ES-I3 (cell line): Measurements from ENCODE around the gene CMTM4.
"Not testable (repeated sequence)": the region's sequence is repeated elsewhere in the genome, so short reads cannot be mapped to it uniquely, and the experiment has no call there.

ENCODE experiments used
- H3K36me3 ChIP-seq: 2 replicates; pipeline ENCODE4 v1.6.1; 2013; ENCODE audit warnings: mild to moderate bottlenecking, low read length, control low read depth, moderate library complexity; ENCODE audit not compliant: insufficient read depth
- H3K4me1 ChIP-seq: 2 replicates; pipeline ENCODE4 v1.6.1; 2013; ENCODE audit warnings: mild to moderate bottlenecking, control low read depth, low read length; ENCODE audit not compliant: insufficient read depth
- H3K9ac ChIP-seq: 2 replicates; pipeline ENCODE4 v1.6.1; 2013; ENCODE audit warnings: low read depth, mild to moderate bottlenecking, low read length, moderate library complexity
- H3K9me3 ChIP-seq: 2 replicates; pipeline ENCODE4 v1.6.1; 2013; ENCODE audit warnings: mild to moderate bottlenecking, low read length, moderate library complexity; ENCODE audit not compliant: control insufficient read depth, insufficient read depth

Gene CMTM4

DNA sequence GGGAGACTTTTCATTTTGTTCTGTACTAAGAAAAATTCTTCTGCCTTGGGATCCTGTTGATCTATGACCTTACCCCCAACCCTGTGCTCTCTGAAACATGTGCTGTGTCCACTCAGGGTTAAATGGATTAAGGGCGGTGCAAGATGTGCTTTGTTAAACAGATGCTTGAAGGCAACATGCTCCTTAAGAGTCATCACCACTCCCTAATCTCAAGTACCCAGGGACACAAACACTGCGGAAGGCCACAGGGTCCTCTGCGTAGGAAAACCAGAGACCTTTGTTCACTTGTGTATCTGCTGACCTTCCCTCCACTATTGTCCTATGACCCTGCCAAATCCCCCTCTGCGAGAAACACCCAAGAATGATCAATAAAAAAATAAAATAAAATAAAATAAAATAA is 65.0 kb downstream of the CMTM4 start:
- not testable (repeated sequence) for H3K9ac ChIP-seq, H3K9me3 ChIP-seq, H3K4me1 ChIP-seq, H3K36me3 ChIP-seq

DNA sequence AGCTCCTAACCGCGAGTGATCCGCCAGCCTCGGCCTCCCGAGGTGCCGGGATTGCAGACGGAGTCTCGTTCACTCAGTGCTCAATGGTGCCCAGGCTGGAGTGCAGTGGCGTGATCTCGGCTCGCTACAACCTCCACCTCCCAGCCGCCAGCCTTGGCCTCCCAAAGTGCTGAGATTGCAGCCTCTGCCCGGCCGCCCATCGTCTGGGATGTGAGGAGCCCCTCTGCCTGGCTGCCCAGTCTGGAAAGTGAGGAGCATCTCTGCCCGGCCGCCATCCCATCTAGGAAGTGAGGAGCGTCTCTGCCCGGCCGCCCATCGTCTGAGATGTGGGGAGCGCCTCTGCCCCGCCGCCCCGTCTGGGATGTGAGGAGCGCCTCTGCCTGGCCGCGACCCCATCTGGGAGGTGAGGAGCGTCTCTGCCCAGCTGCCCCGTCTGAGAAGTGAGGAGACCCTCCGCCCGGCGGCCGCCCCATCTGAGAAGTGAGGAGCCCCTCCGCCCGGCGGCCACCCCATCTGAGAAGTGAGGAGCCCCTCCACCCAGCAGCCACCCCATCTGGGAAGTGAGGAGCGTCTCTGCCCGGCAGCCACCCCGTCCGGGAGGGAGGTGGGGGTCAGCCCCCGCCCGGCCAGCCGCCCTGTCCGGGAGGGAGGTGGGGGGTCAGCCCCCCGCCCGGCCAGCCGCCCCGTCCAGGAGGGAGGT is 65.8 kb downstream of the CMTM4 start:
- H3K9ac ChIP-seq, H3K9me3 ChIP-seq, H3K4me1 ChIP-seq, H3K36me3 ChIP-seq: not testable (repeated sequence)

DNA sequence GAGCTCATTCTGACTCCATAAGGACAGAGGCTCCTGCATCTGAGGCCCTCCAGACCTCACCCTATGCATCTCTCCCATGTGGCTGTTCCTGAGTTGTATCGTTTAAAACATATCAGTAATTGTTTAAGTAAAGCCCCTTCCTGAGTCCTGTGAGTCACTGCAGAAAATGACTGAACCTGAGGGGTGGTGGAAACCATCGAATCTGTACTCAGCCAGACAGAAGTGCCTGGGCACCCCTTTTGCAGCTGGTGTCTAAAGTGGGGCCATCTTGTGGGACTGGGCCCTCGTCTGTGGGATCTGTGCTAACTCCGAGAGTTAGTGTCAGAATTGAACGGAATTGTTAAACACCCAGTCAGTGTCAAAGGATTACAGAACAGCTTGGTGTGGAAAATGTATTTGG is 66.7 kb downstream of the CMTM4 start:
- H3K9me3 ChIP-seq, result no peaks in the 10 kb centered on the region
- H3K9ac ChIP-seq, result no peak overlapping the region
- H3K4me1 ChIP-seq, result no peaks in the 10 kb centered on the region
- no peaks in the 10 kb centered on the region; the same call in 1 of the 2 replicates for H3K36me3 ChIP-seq

DNA sequence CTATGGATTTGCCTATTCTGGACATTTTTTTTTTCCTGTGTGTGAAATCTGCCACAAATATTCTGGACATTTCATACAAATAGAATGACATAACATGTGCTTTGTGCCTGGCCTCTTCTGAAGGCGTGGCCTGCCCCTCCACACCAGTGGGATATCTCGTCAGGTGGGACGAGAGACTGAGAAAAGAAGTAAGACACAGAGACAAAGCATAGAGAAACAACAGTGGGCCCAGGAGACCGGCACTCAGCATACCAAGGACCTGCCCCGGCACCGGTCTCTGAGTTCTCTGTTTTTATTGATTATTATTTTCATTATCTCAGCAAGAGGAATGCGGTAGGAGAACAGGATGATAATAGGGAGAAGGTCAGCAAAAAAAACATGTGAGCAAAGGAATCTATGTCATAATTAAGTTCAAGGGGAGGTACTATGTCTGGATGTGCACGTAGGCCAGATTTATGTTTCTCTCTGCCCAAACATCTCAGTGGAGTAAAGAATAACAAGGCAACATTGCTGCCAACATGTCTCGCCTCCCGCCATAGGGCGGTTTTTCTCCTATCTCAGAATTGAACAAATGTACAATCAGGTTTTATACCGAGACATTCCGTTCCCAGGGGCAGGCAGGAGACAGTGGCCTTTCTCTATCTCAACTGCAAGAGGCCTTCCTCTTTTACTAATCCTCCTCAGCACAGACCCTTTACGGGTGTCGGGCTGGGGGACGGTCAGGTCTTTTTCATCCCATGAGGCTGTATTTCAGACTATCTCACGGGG is 68.7 kb downstream of the CMTM4 start:
- not testable (repeated sequence) for H3K9ac ChIP-seq, H3K4me1 ChIP-seq, H3K36me3 ChIP-seq, H3K9me3 ChIP-seq

DNA sequence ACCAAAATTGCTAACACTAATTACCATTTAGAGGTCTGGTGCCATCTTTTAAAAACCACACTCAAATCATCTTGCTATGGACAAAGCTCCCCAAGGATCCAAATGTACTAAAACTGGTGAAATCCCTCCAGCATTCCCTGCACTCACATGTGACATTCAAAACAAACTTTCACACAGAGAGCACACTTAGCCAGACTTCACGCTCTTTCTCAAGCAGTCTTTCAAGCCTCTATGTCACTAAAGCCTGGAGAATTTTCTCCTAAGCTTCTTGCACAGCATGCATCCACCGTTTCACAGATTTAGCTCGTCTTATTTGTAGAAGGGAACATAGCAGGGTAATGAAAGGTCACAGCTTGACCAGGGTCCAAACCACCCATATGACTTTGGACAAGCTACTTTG is 72.8 kb downstream of the CMTM4 start:
- Histone ChIP-seq H3K4me1 (no peaks in the 10 kb centered on the region; the same call in 1 of the 2 replicates), H3K9ac (no peak overlapping the region), H3K9me3 (no peaks in the 10 kb centered on the region), H3K36me3 (0 out of 2 replicates have a peak, but pooled peaks cover 3% of the 10 kb centered on the region)

DNA sequence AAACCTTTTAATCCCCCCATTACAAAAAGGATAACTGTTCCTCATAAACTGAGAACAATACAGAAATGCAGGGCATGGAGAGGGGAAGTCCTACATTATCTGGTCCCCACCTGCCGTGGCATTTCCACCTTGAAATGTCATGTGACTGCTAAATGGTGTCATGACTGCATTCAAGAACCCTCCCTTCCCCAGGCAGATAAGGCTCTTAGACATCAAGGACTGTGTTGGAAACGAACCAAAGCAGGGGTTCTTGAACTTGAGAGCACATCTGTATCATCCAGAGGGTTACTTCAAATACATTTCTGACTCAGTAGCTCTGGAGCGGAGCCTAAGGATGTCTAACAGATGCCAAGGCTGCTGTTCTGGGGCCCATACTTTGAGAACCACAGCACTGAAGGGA is 73.7 kb downstream of the CMTM4 start:
- Histone ChIP-seq H3K9ac (no peak overlapping the region), H3K4me1 (no peaks in the 10 kb centered on the region; the same call in 1 of the 2 replicates), H3K36me3 (0 out of 2 replicates have a peak, but pooled peaks cover 3% of the 10 kb centered on the region), H3K9me3 (no peaks in the 10 kb centered on the region)

DNA sequence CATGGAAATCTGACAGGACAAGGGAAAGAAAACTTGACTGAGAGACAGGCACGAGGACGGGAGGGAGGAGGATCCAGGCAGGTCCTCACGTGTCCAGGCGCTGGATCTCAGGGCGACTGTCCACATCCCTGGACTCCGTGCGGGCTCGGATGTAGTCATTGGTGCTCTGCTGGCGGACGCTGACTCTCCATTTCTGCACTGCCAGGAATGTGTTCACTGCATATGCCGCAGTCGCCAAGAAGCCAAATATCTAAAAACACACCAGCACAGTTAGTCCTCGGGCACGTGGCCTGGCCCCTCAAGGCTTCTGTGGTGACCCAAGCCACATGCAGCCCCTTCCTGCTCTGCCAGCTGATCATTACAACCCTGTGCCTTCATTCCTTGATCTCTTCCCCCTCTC is 74.6 kb downstream of the CMTM4 start:
- H3K36me3 ChIP-seq, result 0 out of 2 replicates have a peak, but pooled peaks cover 3% of the 10 kb centered on the region

DNA sequence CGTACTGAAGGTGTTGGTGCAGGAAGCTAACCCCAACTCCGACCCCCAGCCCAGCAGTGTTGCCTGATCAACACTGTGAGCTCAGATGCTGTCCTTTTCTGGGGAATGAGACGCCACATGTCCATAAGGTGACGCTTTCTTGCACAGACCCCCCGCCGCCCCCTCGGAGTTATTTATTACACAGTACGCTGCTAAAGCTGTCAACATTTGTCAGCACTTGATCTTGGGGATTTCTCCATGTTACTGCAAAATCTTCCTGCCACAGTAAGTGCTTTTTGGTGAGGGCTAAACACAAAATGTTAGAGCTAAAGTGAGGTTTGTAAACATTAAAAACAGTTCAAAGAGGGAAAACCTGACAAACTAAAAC is 76.1 kb downstream of the CMTM4 start:
- no peak overlapping the region for H3K9ac ChIP-seq
- H3K9me3 ChIP-seq, result no peaks in the 10 kb centered on the region
- H3K36me3 ChIP-seq, result 0 out of 2 replicates have a peak, but pooled peaks cover 3% of the 10 kb centered on the region
- peaks cover 18% of the 10 kb centered on the region for H3K4me1 ChIP-seq

More for the DNA sequence above, 74.6 kb downstream of the CMTM4 start:
- H3K9ac ChIP-seq, result no peak overlapping the region
- no peaks in the 10 kb centered on the region for H3K9me3 ChIP-seq
- peaks cover 8% of the 10 kb centered on the region; the same call in 1 of the 2 replicates for H3K4me1 ChIP-seq

DNA sequence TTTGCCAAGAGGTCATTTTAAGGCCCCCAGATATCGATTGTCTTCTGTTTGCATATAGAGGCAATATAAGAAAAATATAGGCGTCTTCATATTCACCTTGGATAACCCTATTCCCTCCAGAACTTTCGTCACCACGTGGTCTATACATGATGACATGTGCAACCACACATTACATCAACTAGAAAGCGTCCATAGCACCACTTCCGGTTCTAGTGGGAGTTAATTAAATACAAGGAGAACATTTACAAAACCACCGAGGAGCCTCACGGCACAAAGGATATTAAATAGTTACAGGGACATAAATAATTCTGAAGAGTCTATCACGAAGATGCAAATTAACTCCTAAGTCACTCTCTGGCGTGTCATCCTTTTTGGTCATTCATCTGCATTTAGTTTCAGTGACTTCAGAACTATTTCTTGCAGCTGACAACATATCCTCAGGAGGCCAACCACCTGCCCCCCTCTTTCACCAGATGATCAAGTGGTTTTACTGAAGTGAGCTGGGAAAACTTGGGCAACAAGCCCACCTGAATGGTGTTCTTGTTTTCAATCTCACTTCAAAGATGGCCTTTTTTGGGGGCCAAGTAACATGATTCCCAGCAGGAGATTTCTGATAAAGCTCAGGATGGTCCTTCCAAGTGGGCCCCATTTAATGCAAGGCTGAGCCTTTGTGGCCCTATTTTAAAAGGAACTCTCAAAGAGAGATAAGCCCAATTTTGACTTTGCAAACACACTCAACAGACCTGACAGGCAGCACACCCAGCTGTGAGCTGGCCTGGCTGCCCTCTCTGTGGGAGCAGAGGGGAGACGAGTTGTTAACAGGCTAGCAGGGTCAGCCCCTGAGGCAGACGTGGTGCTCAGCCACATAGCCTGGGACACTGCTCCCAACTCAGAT is 76.8 kb downstream of the CMTM4 start:
- Histone ChIP-seq H3K36me3 (peaks cover 3% of the 10 kb centered on the region; the same call in 1 of the 2 replicates), H3K9me3 (no peaks in the 10 kb centered on the region), H3K4me1 (peaks cover 18% of the 10 kb centered on the region), H3K9ac (no peak overlapping the region)

DNA sequence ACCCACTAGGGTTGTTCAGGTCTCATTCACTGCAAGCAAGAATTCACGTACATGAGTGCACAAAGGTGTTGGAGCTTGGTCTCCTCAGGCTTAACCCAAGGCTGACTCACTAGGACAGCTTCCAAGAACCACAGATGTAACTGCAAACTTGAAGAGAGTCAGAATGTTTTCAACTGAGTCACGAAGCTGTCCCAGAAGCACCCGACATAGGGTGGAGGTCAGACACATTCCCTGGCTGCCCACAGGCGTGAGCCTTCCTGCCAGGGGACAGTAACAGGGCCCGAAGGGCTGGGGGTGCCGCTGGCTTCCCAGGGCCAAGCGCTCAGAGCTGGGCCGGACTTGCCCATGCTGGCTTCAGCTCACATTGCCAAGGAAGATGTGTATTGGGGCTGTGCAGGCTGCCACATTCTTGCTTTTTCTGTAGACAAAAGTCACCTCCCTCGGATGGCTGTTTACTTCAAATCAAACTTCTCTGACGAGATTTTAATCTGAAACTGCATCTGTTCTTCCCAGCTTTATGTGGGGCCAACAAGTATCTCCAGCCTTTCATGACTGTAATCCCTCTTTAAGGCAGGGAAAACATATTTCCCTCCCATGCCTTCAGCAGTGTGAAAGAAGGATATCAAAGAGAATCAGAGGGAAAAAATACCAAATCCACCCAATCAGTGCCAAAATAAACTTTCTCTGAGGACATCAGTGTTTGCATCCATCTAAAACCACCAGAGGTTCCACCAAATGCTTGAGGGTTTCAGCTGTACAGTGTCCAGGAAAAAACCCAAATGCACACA is 77.8 kb downstream of the CMTM4 start:
- H3K4me1 ChIP-seq, result peaks cover 18% of the 10 kb centered on the region
- H3K9ac ChIP-seq, result no peak overlapping the region
- peaks cover 3% of the 10 kb centered on the region for H3K36me3 ChIP-seq

DNA sequence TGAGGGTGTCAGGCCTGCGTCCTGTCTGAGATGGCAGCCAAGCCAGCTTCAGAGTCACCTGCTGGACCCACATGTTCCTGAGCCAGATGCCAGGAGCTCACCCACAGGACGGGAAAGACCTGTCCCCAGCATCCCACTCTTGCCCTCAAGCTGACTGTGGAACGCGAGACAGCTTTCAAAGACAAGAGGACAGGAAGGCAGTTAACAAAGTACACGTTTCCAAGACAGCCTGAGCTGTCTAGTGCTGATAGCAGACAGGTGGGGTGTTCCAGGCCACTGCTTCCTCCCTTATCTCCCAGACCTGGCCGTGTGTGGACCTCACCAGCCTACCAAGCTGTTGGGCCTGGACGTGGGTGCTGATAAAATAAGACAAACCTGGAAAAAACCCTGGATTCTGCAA is 78.8 kb downstream of the CMTM4 start:
- Histone ChIP-seq H3K36me3 (peaks cover 10% of the 10 kb centered on the region), H3K4me1 (peaks cover 18% of the 10 kb centered on the region), H3K9me3 (no peaks in the 10 kb centered on the region), H3K9ac (no peak overlapping the region)

More for the DNA sequence above, 77.8 kb downstream of the CMTM4 start:
- H3K9me3 ChIP-seq, result no peaks in the 10 kb centered on the region

DNA sequence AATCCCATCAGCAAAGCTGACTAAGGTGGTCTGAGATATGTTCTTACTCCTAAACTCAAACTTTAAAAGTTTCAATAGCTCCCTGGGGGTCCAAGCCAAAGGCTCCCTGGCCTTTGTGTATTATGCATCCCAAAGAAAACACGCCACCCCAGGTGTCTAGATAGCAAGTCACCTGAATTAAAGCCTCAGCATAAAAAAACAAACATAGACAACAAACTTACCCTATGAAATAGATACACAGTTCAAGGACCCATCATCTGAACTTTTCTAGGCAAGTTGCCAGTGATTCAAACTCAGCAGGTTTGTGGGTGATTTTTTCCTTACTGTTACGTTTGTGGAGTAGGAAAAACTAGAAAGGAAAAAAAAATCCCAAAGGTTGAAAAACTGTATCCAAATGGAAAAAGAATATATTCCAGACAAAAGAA is 79.5 kb downstream of the CMTM4 start:
- Histone ChIP-seq H3K9ac (no peak overlapping the region), H3K36me3 (peaks cover 10% of the 10 kb centered on the region), H3K4me1 (peaks cover 18% of the 10 kb centered on the region), H3K9me3 (no peaks in the 10 kb centered on the region)

DNA sequence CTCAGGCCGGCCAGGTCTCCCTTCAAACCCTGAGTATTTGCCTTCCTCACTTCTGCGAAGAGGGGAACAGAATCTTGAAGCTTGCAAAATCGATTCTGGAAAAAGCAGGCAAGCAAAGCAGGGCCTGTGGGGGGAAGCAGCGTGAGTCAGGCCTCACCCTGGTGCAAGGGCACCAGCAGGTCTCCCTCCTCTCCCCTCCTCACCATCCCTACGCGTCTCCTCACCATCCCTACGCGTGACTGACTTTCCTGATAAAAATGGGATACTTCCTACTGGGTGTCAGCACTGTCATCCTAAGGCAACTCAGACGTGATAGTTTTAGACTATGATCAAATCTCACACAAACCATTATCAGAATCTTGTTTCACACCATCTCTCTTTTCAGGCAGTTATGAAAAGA is 80.0 kb downstream of the CMTM4 start:
- H3K9ac ChIP-seq, result no peak overlapping the region
- peaks cover 13% of the 10 kb centered on the region for H3K36me3 ChIP-seq
- H3K4me1 ChIP-seq, result peaks cover 18% of the 10 kb centered on the region
- H3K9me3 ChIP-seq, result no peaks in the 10 kb centered on the region

DNA sequence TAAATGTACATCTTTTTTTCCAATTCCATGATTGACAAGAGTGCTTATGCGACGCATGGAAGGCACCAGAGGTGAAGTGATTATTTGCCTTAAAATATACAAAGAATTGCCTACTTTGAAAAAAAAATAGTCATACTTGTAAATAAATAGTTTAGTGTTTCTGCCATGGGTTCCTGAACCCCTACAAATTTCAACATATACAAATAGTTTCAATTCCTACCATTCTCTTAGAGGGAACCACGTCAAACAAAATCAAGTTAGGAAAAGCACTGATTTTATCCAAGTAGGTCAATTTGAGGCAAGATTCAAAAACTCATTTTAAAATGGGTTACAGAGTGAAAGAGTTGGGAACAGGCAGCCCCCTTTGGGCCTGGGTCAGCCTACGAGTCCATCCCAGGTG is 80.4 kb downstream of the CMTM4 start:
- Histone ChIP-seq H3K9ac (no peak overlapping the region), H3K9me3 (no peaks in the 10 kb centered on the region), H3K36me3 (peaks cover 14% of the 10 kb centered on the region), H3K4me1 (peaks cover 18% of the 10 kb centered on the region)
